BLaER1 (cell line): ENCODE data around the gene DHRS13.

Experiments
- H3K27ac ChIP-seq: shearing (Covaris generic); formaldehyde crosslinking; 2 replicates; pipeline ENCODE4 v1.8.1; 2022
- H3K27me3 ChIP-seq: shearing (Covaris generic); formaldehyde crosslinking; 2 replicates; pipeline ENCODE4 v1.8.1; 2022
- H3K36me3 ChIP-seq: shearing (Covaris generic); formaldehyde crosslinking; 2 replicates; pipeline ENCODE4 v1.8.1; 2022
- H3K4me1 ChIP-seq: shearing (Covaris generic); formaldehyde crosslinking; 2 replicates; pipeline ENCODE4 v1.8.1; 2022
- H3K4me2 ChIP-seq: shearing (Covaris generic); formaldehyde crosslinking; 2 replicates; pipeline ENCODE4 v1.8.1; 2022
- H3K4me3 ChIP-seq: shearing (Covaris generic); formaldehyde crosslinking; 2 replicates; pipeline ENCODE4 v1.8.1; 2022
- H3K9ac ChIP-seq: shearing (Covaris generic); formaldehyde crosslinking; 2 replicates; pipeline ENCODE4 v1.8.1; 2022
- H3K9me3 ChIP-seq: shearing (Covaris generic); formaldehyde crosslinking; 2 replicates; pipeline ENCODE4 v1.8.1; 2022
- H4K20me1 ChIP-seq: shearing (Covaris generic); formaldehyde crosslinking; 2 replicates; pipeline ENCODE4 v1.8.1; 2022
- Cebpa-rat ChIP-seq: shearing (Covaris generic); IDR thresholded peaks from 2 replicates; pipeline ENCODE4 v1.8.1; 2022

The DHRS13 gene

GRCh38 chr17:28917029-28917428 is 14.2 kb upstream of the DHRS13 start:
- no peaks in the 10 kb centered on the region for H3K27me3 ChIP-seq
- no peak overlapping the region for H3K4me2 ChIP-seq
- no peaks in the 10 kb centered on the region for H3K9me3 ChIP-seq
- no peak for TF ChIP-seq Cebpa-rat
- peaks cover 55% of the 10 kb centered on the region for H4K20me1 ChIP-seq
- no peak overlapping the region for H3K9ac ChIP-seq
- no peaks in the 10 kb centered on the region for H3K4me1 ChIP-seq
- H3K4me3 ChIP-seq = no peak overlapping the region
- no peak overlapping the region for H3K27ac ChIP-seq
- H3K36me3 ChIP-seq = peaks cover 100% of the 10 kb centered on the region

- Histone ChIP-seq H3K36me3 (peaks cover 100% of the 10 kb centered on the region), H3K4me3 (no peak overlapping the region)
- no peak for TF ChIP-seq Cebpa-rat
These were observed 13.5 kb upstream of the DHRS13 start for GRCh38 chr17:28916302-28916934.

GRCh38 chr17:28912938-28913333 is 10.1 kb upstream of the DHRS13 start:
- Histone ChIP-seq H3K4me3 (no peak overlapping the region), H3K27me3 (no peaks in the 10 kb centered on the region), H3K9me3 (no peaks in the 10 kb centered on the region), H4K20me1 (peaks cover 58% of the 10 kb centered on the region), H3K27ac (no peak overlapping the region), H3K36me3 (peaks cover 100% of the 10 kb centered on the region), H3K4me1 (no peaks in the 10 kb centered on the region), H3K9ac (no peak overlapping the region), H3K4me2 (no peak overlapping the region)
- no peak for TF ChIP-seq Cebpa-rat

More at GRCh38 chr17:28916302-28916934, 13.5 kb upstream of the DHRS13 start:
- peaks cover 54% of the 10 kb centered on the region for H4K20me1 ChIP-seq
- H3K4me2 ChIP-seq = no peak overlapping the region
- H3K27ac ChIP-seq = no peak overlapping the region
- no peaks in the 10 kb centered on the region for H3K9me3 ChIP-seq
- no peaks in the 10 kb centered on the region for H3K27me3 ChIP-seq
- H3K4me1 ChIP-seq = no peaks in the 10 kb centered on the region
- H3K9ac ChIP-seq = no peak overlapping the region

- no peak for TF ChIP-seq Cebpa-rat
- H3K9ac ChIP-seq = no peak overlapping the region
- peaks cover 58% of the 10 kb centered on the region for H4K20me1 ChIP-seq
- H3K4me2 ChIP-seq = no peak overlapping the region
- H3K4me3 ChIP-seq = no peak overlapping the region
- no peak overlapping the region for H3K27ac ChIP-seq
- H3K27me3 ChIP-seq = no peaks in the 10 kb centered on the region
- H3K36me3 ChIP-seq = peaks cover 100% of the 10 kb centered on the region
- H3K9me3 ChIP-seq = no peaks in the 10 kb centered on the region
- H3K4me1 ChIP-seq = no peaks in the 10 kb centered on the region
These were observed 9.5 kb upstream of the DHRS13 start for GRCh38 chr17:28912281-28912937.

- peaks cover 100% of the 10 kb centered on the region for H3K36me3 ChIP-seq
- H3K4me2 ChIP-seq = no peak overlapping the region
- H3K4me1 ChIP-seq = no peaks in the 10 kb centered on the region
- no peaks in the 10 kb centered on the region for H3K27me3 ChIP-seq
- no peaks in the 10 kb centered on the region for H3K9me3 ChIP-seq
- TF ChIP-seq Cebpa-rat = no peak
- H3K9ac ChIP-seq = no peak overlapping the region
- H3K27ac ChIP-seq = no peak overlapping the region
- no peak overlapping the region for H3K4me3 ChIP-seq
- peaks cover 51% of the 10 kb centered on the region for H4K20me1 ChIP-seq
These were observed 8.6 kb upstream of the DHRS13 start for GRCh38 chr17:28911411-28912045.

GRCh38 chr17:28910534-28910933 is 7.7 kb upstream of the DHRS13 start:
- TF ChIP-seq Cebpa-rat = no peak
- Histone ChIP-seq H3K9ac (no peak overlapping the region), H4K20me1 (peaks cover 51% of the 10 kb centered on the region), H3K9me3 (no peaks in the 10 kb centered on the region), H3K4me3 (no peak overlapping the region), H3K27ac (no peak overlapping the region), H3K4me1 (no peaks in the 10 kb centered on the region), H3K4me2 (no peak overlapping the region), H3K36me3 (peaks cover 100% of the 10 kb centered on the region), H3K27me3 (no peaks in the 10 kb centered on the region)

- TF ChIP-seq Cebpa-rat = no peak
- H4K20me1 ChIP-seq = peaks cover 45% of the 10 kb centered on the region
- H3K4me1 ChIP-seq = peaks cover 4% of the 10 kb centered on the region
- H3K27me3 ChIP-seq = no peaks in the 10 kb centered on the region
- H3K9ac ChIP-seq = no peak overlapping the region
- H3K9me3 ChIP-seq = no peaks in the 10 kb centered on the region
- H3K36me3 ChIP-seq = peaks cover 93% of the 10 kb centered on the region
- no peak overlapping the region for H3K4me3 ChIP-seq
- H3K27ac ChIP-seq = no peak overlapping the region
- no peak overlapping the region for H3K4me2 ChIP-seq
These were observed 5.8 kb upstream of the DHRS13 start for GRCh38 chr17:28908640-28909167.

GRCh38 chr17:28907709-28908475 is 5.0 kb upstream of the DHRS13 start:
- Histone ChIP-seq H3K4me3 (no peak overlapping the region), H3K4me2 (no peak overlapping the region), H3K27ac (no peak overlapping the region), H4K20me1 (peaks cover 45% of the 10 kb centered on the region), H3K27me3 (no peaks in the 10 kb centered on the region), H3K9me3 (no peaks in the 10 kb centered on the region), H3K36me3 (peaks cover 85% of the 10 kb centered on the region), H3K4me1 (peaks cover 11% of the 10 kb centered on the region), H3K9ac (no peak overlapping the region)
- no peak for TF ChIP-seq Cebpa-rat

GRCh38 chr17:28906706-28907438 is 4.0 kb upstream of the DHRS13 start:
- Histone ChIP-seq H3K4me1 (peaks cover 13% of the 10 kb centered on the region), H3K9ac (no peak overlapping the region), H3K4me2 (no peak overlapping the region), H3K27ac (no peak overlapping the region), H3K27me3 (no peaks in the 10 kb centered on the region), H3K36me3 (peaks cover 74% of the 10 kb centered on the region), H4K20me1 (peaks cover 44% of the 10 kb centered on the region), H3K9me3 (no peaks in the 10 kb centered on the region), H3K4me3 (no peak overlapping the region)
- TF ChIP-seq Cebpa-rat = no peak
